ENCODE data around the gene IGF2BP2. TPM values are rescaled to one million over a fixed set of nuclear protein-coding genes. Genes with fewer than 3 reads are reported as not detected.

IGF2BP2 gene
- total RNA-seq, 1 donor = 8.4 TPM

Other genes with a start within 250 kb of the IGF2BP2 start
- gene SENP2, start 238.7 kb downstream of the IGF2BP2 start, total RNA-seq = 48.4 TPM
- gene TRA2B, start 113.0 kb upstream of the IGF2BP2 start, total RNA-seq = 496 TPM

Measured in mononuclear cell (primary cell).